GM20000 (cell line): ENCODE measurements around the gene UNC5C.

Experiments
- DNase-seq: peaks from one replicate; pipeline ENCODE4 v3.0.0; 2012; ENCODE audit warnings: low spot score
- CTCF ChIP-seq: IDR thresholded peaks from 2 replicates; pipeline ENCODE4 v1.5.1; 2012; ENCODE audit warnings: mild to moderate bottlenecking, control low read depth; ENCODE audit errors: extremely low read depth, missing control alignments

Gene UNC5C

DNA sequence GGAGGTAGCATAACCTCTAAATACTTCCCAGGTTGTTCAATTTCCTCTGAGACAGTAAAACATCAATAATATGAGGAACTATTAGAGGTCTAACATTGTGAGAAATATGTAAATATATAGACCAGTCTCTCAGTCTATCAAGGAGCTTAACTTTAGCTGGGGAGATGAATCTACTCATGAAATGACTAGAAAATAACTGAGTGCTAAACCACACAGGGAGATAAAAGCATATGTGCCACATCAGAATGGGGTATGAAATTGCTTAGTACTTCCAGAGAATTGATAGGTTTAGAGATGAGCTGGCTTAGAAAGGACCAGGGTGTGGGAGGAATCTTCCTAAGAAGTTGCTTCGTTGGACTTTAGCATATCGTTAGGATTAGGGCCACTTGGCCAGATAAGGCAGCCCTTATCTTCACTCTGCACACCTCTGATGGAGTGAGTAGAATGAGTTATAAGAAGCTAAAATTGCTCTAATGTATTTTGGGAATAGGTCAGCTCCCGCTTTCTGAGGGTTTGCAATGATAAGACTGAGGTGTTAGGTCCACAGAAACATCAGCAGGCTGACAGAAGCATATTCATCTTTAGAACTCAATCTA lies 299.2 kb downstream of the UNC5C start:
- no peak for TF ChIP-seq CTCF
- no peak for DNase-seq

GRCh38 chr4:95248720-95249425 lies 299.9 kb downstream of the UNC5C start:
- TF ChIP-seq CTCF: no peak
- no peak for DNase-seq

GRCh38 chr4:95243892-95244291 lies 304.9 kb downstream of the UNC5C start:
- no peak for DNase-seq
- no peak for TF ChIP-seq CTCF

GRCh38 chr4:95238554-95238953 lies 310.2 kb downstream of the UNC5C start:
- DNase-seq: no peak

DNA sequence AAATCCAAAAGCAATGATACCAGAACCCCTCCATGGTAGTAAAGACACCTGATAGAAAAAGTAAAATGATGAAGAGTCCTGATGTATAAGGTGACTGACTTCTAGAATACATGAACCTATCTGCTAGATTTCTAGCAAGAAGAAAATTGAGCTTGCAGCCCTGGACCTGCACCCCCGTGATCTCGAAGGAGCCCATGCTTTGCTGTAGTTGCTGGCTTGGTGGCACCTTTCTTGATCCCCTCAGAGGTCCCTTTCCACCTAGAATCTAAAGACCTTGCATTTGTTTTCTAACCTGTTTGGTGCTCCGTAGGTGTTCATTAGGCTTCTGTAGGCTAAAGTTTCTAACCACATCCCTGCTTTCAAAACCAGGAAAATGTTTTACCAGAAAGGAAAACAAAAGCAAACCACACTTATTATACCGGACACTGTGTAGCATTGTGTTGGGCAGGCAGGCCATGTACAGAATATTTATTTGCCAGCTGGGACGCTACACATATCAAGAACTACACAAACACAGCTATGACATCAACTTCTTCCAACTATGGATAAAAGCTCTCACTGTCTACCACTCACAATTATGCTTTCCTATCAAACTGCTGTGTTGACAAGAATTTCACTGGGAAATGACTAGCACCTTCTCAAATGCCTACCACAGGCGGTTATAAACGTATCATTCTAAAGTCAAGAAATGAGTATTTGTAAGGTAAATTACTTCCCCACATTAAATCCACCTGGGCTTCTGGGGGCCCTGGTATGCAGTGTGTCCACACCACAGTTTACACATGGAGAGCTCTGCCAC lies 316.2 kb downstream of the UNC5C start:
- DNase-seq: no peak
- TF ChIP-seq CTCF: no peak

More at GRCh38 chr4:95238554-95238953, 310.2 kb downstream of the UNC5C start:
- TF ChIP-seq CTCF: no peak

- DNase-seq: no peak
- no peak for TF ChIP-seq CTCF
These were observed 317.1 kb downstream of the UNC5C start for GRCh38 chr4:95231681-95232080.

DNA sequence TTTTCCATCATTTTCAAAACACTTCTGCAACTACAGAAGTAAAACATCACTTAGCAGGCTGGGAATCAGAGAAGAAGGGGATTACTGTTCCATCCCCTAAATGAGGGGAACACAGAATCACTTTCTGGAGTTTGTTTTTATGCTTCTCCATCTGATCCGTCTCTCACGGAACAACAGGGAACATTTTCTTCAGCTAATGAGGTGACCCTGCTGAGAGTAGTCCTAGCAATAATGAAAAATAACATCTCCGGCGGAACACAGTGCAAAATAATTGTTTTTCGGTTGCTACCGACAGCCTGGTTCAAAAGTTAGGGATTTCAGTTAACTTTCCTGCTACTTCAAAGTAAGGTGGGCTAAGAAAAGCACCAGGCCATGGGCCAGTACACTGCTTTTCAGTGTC lies 322.9 kb downstream of the UNC5C start:
- DNase-seq: no peak
- TF ChIP-seq CTCF: no peak
